COLO829 (cell line): Measurements from ENCODE around the gene MFAP3L.

Experiments used
- DNase-seq: peaks from one replicate; pipeline ENCODE4 v3.0.0; 2012; ENCODE audit warnings: low spot score

Gene MFAP3L

DNA sequence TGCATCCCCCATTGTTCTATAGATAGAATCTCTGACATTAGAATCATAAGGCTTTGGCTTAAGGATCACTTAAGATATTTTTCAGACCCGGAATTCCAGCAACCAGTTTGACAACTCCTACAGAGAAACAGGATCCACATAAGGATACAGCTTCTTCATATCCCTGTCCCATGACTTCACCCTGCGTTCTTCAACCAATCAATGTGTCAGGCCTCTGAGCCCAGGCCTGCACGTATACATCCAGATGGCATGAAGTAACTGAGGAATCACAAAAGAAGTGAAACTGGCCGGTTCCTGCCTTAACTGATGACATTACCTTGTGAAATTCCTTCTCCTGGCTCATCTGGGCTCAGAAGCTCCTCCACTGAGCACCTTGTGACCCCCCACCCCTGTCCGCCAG is 85.1 kb downstream of the MFAP3L start:
- no peak for DNase-seq

DNA sequence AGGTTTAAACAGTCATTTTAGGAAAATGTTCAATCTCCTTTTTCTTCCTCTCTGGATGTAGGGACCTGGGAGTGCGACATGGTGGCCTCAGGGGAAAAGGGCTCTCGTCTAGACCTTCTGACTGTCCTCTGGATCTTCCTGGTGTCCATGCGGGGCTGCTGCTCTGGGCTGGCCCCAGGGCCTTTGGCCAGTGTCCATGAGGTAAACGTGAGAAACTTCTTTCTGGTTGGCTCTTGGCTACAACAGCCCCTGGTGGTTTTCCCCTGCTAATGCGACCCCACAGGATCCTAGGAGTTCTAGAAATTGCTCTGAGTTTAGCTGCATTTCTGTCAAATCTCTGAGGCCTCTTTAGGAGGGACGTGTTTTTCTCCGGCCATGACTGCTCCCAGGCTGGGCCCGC is 85.7 kb downstream of the MFAP3L start:
- DNase-seq, result no peak
